Sigmoid colon (tissue), 4 donors: ENCODE data around the gene KCNIP4.

Experiments used
- POLR2AphosphoS5 ChIP-seq, 4 donors: sonication (generic); formaldehyde crosslinking; IDR thresholded peaks; one replicate each; pipeline ENCODE4 v1.6.1; 2017; ENCODE audit warnings: antibody characterized with exemption in 4 of 4
- TF ChIP-seq, protein P1 (sequence below), 4 experiments: fragments of 450-650 bp in 3 of 4; fragments of 200-600 bp in 1 of 4; IDR thresholded peaks; one replicate each; pipeline ENCODE4 v1.5.1; 2016 to 2019; ENCODE audit warnings: antibody characterized with exemption in 4 of 4, mild to moderate bottlenecking in 3 of 4, moderate library complexity in 2 of 4

- TF ChIP-seq, protein P1, sequence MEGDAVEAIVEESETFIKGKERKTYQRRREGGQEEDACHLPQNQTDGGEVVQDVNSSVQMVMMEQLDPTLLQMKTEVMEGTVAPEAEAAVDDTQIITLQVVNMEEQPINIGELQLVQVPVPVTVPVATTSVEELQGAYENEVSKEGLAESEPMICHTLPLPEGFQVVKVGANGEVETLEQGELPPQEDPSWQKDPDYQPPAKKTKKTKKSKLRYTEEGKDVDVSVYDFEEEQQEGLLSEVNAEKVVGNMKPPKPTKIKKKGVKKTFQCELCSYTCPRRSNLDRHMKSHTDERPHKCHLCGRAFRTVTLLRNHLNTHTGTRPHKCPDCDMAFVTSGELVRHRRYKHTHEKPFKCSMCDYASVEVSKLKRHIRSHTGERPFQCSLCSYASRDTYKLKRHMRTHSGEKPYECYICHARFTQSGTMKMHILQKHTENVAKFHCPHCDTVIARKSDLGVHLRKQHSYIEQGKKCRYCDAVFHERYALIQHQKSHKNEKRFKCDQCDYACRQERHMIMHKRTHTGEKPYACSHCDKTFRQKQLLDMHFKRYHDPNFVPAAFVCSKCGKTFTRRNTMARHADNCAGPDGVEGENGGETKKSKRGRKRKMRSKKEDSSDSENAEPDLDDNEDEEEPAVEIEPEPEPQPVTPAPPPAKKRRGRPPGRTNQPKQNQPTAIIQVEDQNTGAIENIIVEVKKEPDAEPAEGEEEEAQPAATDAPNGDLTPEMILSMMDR (IDR thresholded peaks at IDR 0.05), result no peak
- TF ChIP-seq POLR2AphosphoS5 (IDR thresholded peaks at IDR 0.05), result peak in 1 of 4 donors; percentile 12
Observed at GRCh38 chr4:20787940-20788665, 1160.5 kb downstream of the KCNIP4 start.
